ENCODE results near the gene RNF2. TPM values are rescaled to one million over a fixed set of nuclear protein-coding genes. Genes with fewer than 3 reads are reported as not detected.
A peak's percentile ranks its signal among the peaks of the same experiment; 100 is the strongest.

Gene RNF2
- total and polyA plus RNA-seq, 7 experiments from 2014 or later, result 14.9 to 35.5 (median 20.8) TPM

- POLR2A ChIA-PET, result interaction anchor here (0.7 to 1.8 kb wide), 6 partner anchors 102 to 635 kb away, joined by 3 to 8 read pairs (median 3); partner anchors contain the start of genes SWT1 and TRMT1L
- Mint-ChIP-seq H3K36me3 (peaks cover 0 to 5% (median 0%) of the 10 kb centered on the region in 5 donors), H3K4me1 (peaks cover 32 to 64% (median 52%) of the 10 kb centered on the region in 7 donors)
Measured at GRCh38 chr1:185045814-185046492, 595 bp downstream of the RNF2 start.

GRCh38 chr1:185046668-185047067 lies 1.3 kb downstream of the RNF2 start:
- Histone ChIP-seq H3K9me3 (ENCODE audit: control insufficient read depth in 2 of 3, low read length in 3 of 3) (no peaks in the 10 kb centered on the region), H3K27me3 (ENCODE audit: control insufficient read depth in 2 of 2, insufficient read depth in 2 of 2, low read length in 2 of 2) (no peaks in the 10 kb centered on the region), H3K4me3 (ENCODE audit: low read length) (peak overlapping the region; percentile 74), H3K4me1 (ENCODE audit: control insufficient read depth in 2 of 2, insufficient read depth in 2 of 2, low read length in 2 of 2) (peaks cover 11 to 15% of the 10 kb centered on the region in 2 donors), H3K36me3 (ENCODE audit: control insufficient read depth in 2 of 3, insufficient read depth in 3 of 3, low read length in 3 of 3) (peaks cover 0 to 7% (median 0%) of the 10 kb centered on the region in 3 experiments), H3K27ac (ENCODE audit: low read depth, low read length) (no peak overlapping the region)
- DNase-seq, result no peak
- Mint-ChIP-seq H3K27ac (peak overlapping the region; percentile 69 to 95 (median 83)), H3K4me3 (peak overlapping the region; percentile 80 to 96 (median 92)), H3K4me1 (peaks cover 35 to 70% (median 57%) of the 10 kb centered on the region in 7 donors), H3K9me3 (peaks cover 0 to 4% (median 0%) of the 10 kb centered on the region in 11 donors), H3K36me3 (peaks cover 0 to 7% (median 4%) of the 10 kb centered on the region in 5 donors), H3K27me3 (peaks cover 0 to 26% (median 0%) of the 10 kb centered on the region in 5 donors)
- POLR2A ChIA-PET, result interaction anchor here (0.6 to 1.8 kb wide), 2 partner anchors 110 to 1524 kb away, joined by 4 to 8 read pairs; partner anchors contain the start of genes SWT1 and TRMT1L
- CTCF ChIA-PET, result interaction anchor here (0.6 to 1.0 kb wide), 3 partner anchors 19 to 123 kb away, joined by 3 read pairs; no protein-coding TSS in a partner anchor
- intact Hi-C loops (cut with micrococcal nuclease), result loop anchor here (5.0 to 10.0 kb wide), 8 partner anchors 268 to 1574 kb away; partner anchors contain the start of genes SMG7 (in 2 of the 2), ARPC5 (in 1 of the 2) and IVNS1ABP (in 1 of the 2)
- ATAC-seq, result no peak

More at GRCh38 chr1:185045814-185046492, 595 bp downstream of the RNF2 start:
- CTCF ChIA-PET, result interaction anchor here (0.6 to 0.7 kb wide), 4 partner anchors 16 to 221 kb away, joined by 3 to 4 read pairs (median 3); no protein-coding TSS in a partner anchor
- intact Hi-C loops (cut with micrococcal nuclease), result loop anchor here (1.0 to 10.0 kb wide), 18 partner anchors 21 to 1574 kb away; partner anchors contain the start of genes IVNS1ABP (in 2 of the 2), ODR4 (in 2 of the 2), SMG7 (in 2 of the 2) and SWT1 (in 2 of the 2)
- Mint-ChIP-seq H3K27ac (peak overlapping the region; percentile 69 to 95 (median 83)), H3K4me3 (peak overlapping the region; percentile 80 to 96 (median 92)), H3K9me3 (peaks cover 0 to 4% (median 0%) of the 10 kb centered on the region in 11 donors), H3K27me3 (peaks cover 0 to 26% (median 0%) of the 10 kb centered on the region in 5 donors)
- Histone ChIP-seq H3K36me3 (ENCODE audit: control insufficient read depth in 2 of 3, insufficient read depth in 3 of 3, low read length in 3 of 3) (peaks cover 0 to 7% (median 0%) of the 10 kb centered on the region in 3 experiments), H3K27me3 (ENCODE audit: control insufficient read depth in 2 of 2, insufficient read depth in 2 of 2, low read length in 2 of 2) (no peaks in the 10 kb centered on the region), H3K4me1 (ENCODE audit: control insufficient read depth in 2 of 2, insufficient read depth in 2 of 2, low read length in 2 of 2) (peaks cover 11 to 15% of the 10 kb centered on the region in 2 donors), H3K4me3 (ENCODE audit: low read length) (peak overlapping the region; percentile 74), H3K27ac (ENCODE audit: low read depth, low read length) (peak overlapping the region; percentile 75), H3K9me3 (ENCODE audit: control insufficient read depth in 2 of 3, low read length in 3 of 3) (no peaks in the 10 kb centered on the region)
- ATAC-seq (peak; percentile 11), DNase-seq (peak in 8 of 9 donors; percentile 9 to 58 (median 16))

GRCh38 chr1:185049670-185050069 lies 4.3 kb downstream of the RNF2 start:
- no peak overlapping the region for H3K27ac ChIP-seq (ENCODE audit: low read depth, low read length)
- ChIA-PET CTCF (no interaction called here), POLR2A (no interaction called here)
- Mint-ChIP-seq H3K27me3 (peaks cover 0 to 10% (median 0%) of the 10 kb centered on the region in 5 donors), H3K36me3 (peaks cover 4 to 21% (median 10%) of the 10 kb centered on the region in 5 donors), H3K9me3 (peaks cover 0 to 5% (median 0%) of the 10 kb centered on the region in 11 donors), H3K4me1 (peaks cover 36 to 81% (median 68%) of the 10 kb centered on the region in 7 donors), H3K27ac (peak overlapping the region in 1 of 9 donors; percentile 13), H3K4me3 (peak overlapping the region in 4 of 10 donors; percentile 2 to 36 (median 8))
- peaks cover 9 to 10% of the 10 kb centered on the region in 2 donors for H3K4me1 ChIP-seq (ENCODE audit: control insufficient read depth in 2 of 2, insufficient read depth in 2 of 2, low read length in 2 of 2)
- no peak for ATAC-seq
- no peak for DNase-seq
- no peaks in the 10 kb centered on the region for H3K9me3 ChIP-seq (ENCODE audit: control insufficient read depth in 2 of 3, low read length in 3 of 3)
- intact Hi-C loops (cut with micrococcal nuclease), result loop anchor here (5.0 to 10.0 kb wide), 8 partner anchors 265 to 1577 kb away; partner anchors contain the start of genes SMG7 (in 2 of the 2), ARPC5 (in 1 of the 2) and IVNS1ABP (in 1 of the 2)
- no peak overlapping the region for H3K4me3 ChIP-seq (ENCODE audit: low read length)
- no peaks in the 10 kb centered on the region for H3K27me3 ChIP-seq (ENCODE audit: control insufficient read depth in 2 of 2, insufficient read depth in 2 of 2, low read length in 2 of 2)
- peaks cover 0 to 7% (median 0%) of the 10 kb centered on the region in 3 experiments for H3K36me3 ChIP-seq (ENCODE audit: control insufficient read depth in 2 of 3, insufficient read depth in 3 of 3, low read length in 3 of 3)

GRCh38 chr1:185050823-185051451 lies 5.6 kb downstream of the RNF2 start:
- peaks cover 0 to under 1% (median 0%) of the 10 kb centered on the region in 3 experiments for H3K36me3 ChIP-seq (ENCODE audit: control insufficient read depth in 2 of 3, insufficient read depth in 3 of 3, low read length in 3 of 3)
- H3K27me3 ChIP-seq (ENCODE audit: control insufficient read depth in 2 of 2, insufficient read depth in 2 of 2, low read length in 2 of 2), result no peaks in the 10 kb centered on the region
- Mint-ChIP-seq H3K27me3 (peaks cover 0 to 7% (median 0%) of the 10 kb centered on the region in 5 donors), H3K27ac (no peak overlapping the region), H3K36me3 (peaks cover 4 to 25% (median 7%) of the 10 kb centered on the region in 5 donors), H3K4me3 (peak overlapping the region in 2 of 10 donors; percentile 7 to 36), H3K4me1 (peaks cover 32 to 83% (median 72%) of the 10 kb centered on the region in 7 donors), H3K9me3 (peaks cover 0 to 5% (median 0%) of the 10 kb centered on the region in 11 donors)
- H3K4me1 ChIP-seq (ENCODE audit: control insufficient read depth in 2 of 2, insufficient read depth in 2 of 2, low read length in 2 of 2), result peaks cover 6 to 8% of the 10 kb centered on the region in 2 donors
- no peaks in the 10 kb centered on the region for H3K9me3 ChIP-seq (ENCODE audit: control insufficient read depth in 2 of 3, low read length in 3 of 3)
- H3K4me3 ChIP-seq (ENCODE audit: low read length), result no peak overlapping the region
- DNase-seq (no peak), ATAC-seq (no peak)
- CTCF ChIA-PET, result no interaction called here
- intact Hi-C loops (cut with micrococcal nuclease), result no loop called here
- no peak overlapping the region for H3K27ac ChIP-seq (ENCODE audit: low read depth, low read length)
- POLR2A ChIA-PET, result no interaction called here

- no peak for ATAC-seq
- no peak overlapping the region for H3K4me3 Mint-ChIP-seq
- Histone ChIP-seq H3K27me3 (ENCODE audit: control insufficient read depth in 2 of 2, insufficient read depth in 2 of 2, low read length in 2 of 2) (no peaks in the 10 kb centered on the region), H3K9me3 (ENCODE audit: control insufficient read depth in 2 of 3, low read length in 3 of 3) (no peaks in the 10 kb centered on the region), H3K27ac (ENCODE audit: low read depth, low read length) (no peak overlapping the region), H3K36me3 (ENCODE audit: control insufficient read depth in 2 of 3, insufficient read depth in 3 of 3, low read length in 3 of 3) (no peaks in the 10 kb centered on the region), H3K4me1 (ENCODE audit: control insufficient read depth in 2 of 2, insufficient read depth in 2 of 2, low read length in 2 of 2) (no peaks in the 10 kb centered on the region), H3K4me3 (ENCODE audit: low read length) (no peak overlapping the region)
- no peak overlapping the region for H3K27ac Mint-ChIP-seq
- no peaks in the 10 kb centered on the region for H3K27me3 Mint-ChIP-seq
- H3K9me3 Mint-ChIP-seq, result peaks cover 0 to 5% (median 0%) of the 10 kb centered on the region in 11 donors
- no peak for DNase-seq
- ChIA-PET CTCF (interaction anchor here (0.6 kb wide), 2 partner anchors 74 to 315 kb away, joined by 3 read pairs; no protein-coding TSS in a partner anchor), POLR2A (no interaction called here)
- intact Hi-C loops (cut with micrococcal nuclease), result no loop called here
- H3K4me1 Mint-ChIP-seq, result peaks cover 14 to 76% (median 68%) of the 10 kb centered on the region in 7 donors
- H3K36me3 Mint-ChIP-seq, result peaks cover 6 to 29% (median 8%) of the 10 kb centered on the region in 5 donors
Measured at GRCh38 chr1:185053204-185053603, 7.8 kb downstream of the RNF2 start.

Data from naive thymus-derived CD4-positive, alpha-beta T cell (primary cell).